ENCODE data around the gene FAM50A. TPM values are rescaled to one million over a fixed set of nuclear protein-coding genes. Genes with fewer than 3 reads are reported as not detected.

FAM50A gene
- total and polyA plus RNA-seq, 4 donors = 23.4 to 202 (median 90.4) TPM

GRCh38 chrX:154448484-154448883 lies 4.5 kb downstream of the FAM50A start:
- 92 to 98% methylated on average over 13 to 14 of the region's 14 CpGs for WGBS, 2 donors

GRCh38 chrX:154449618-154450017 lies 5.7 kb downstream of the FAM50A start:
- H3K4me1 ChIP-seq (ENCODE audit: control insufficient read depth in 5 of 5, insufficient read depth in 5 of 5, low read length in 5 of 5) = peaks cover 0 to 8% (median 0%) of the 10 kb centered on the region in 5 donors
- H3K4me3 ChIP-seq = no peak overlapping the region
- peaks cover 0 to 17% (median 3%) of the 10 kb centered on the region in 4 donors for H3K36me3 ChIP-seq (ENCODE audit: control insufficient read depth in 4 of 4, insufficient read depth in 4 of 4, low read length in 4 of 4)
- H3K9ac ChIP-seq (ENCODE audit: insufficient read depth in 1 of 2, low read length in 2 of 2) = no peak overlapping the region
- H3K9me3 ChIP-seq (ENCODE audit: control insufficient read depth in 4 of 4, insufficient read depth in 3 of 4, low read length in 3 of 4) = no peaks in the 10 kb centered on the region
- ATAC-seq (ENCODE audit: insufficient read depth, low FRiP score) = no peak
- 93 to 97% methylated on average over 15 to 18 of the region's 18 CpGs for WGBS, 2 donors
- no peak for DNase-seq
- H3K27ac ChIP-seq (ENCODE audit: low read depth in 1 of 2, low read length in 1 of 2) = no peak overlapping the region
- H3K27me3 ChIP-seq (ENCODE audit: control insufficient read depth in 3 of 3, insufficient read depth in 3 of 3, low read length in 2 of 3) = no peaks in the 10 kb centered on the region
- no peak for TF ChIP-seq CTCF (IDR thresholded peaks at IDR 0.05; ENCODE audit: control extremely low read depth, extremely low read depth)

More at GRCh38 chrX:154448484-154448883, 4.5 kb downstream of the FAM50A start:
- H3K4me3 ChIP-seq = no peak overlapping the region
- H3K27me3 ChIP-seq (ENCODE audit: control insufficient read depth in 3 of 3, insufficient read depth in 3 of 3, low read length in 2 of 3) = no peaks in the 10 kb centered on the region
- no peak overlapping the region for H3K27ac ChIP-seq (ENCODE audit: low read depth in 1 of 2, low read length in 1 of 2)
- ATAC-seq (ENCODE audit: insufficient read depth, low FRiP score) (no peak), DNase-seq (no peak)
- H3K36me3 ChIP-seq (ENCODE audit: control insufficient read depth in 4 of 4, insufficient read depth in 4 of 4, low read length in 4 of 4) = peaks cover 0 to 17% (median 3%) of the 10 kb centered on the region in 4 donors
- no peak overlapping the region for H3K9ac ChIP-seq (ENCODE audit: insufficient read depth in 1 of 2, low read length in 2 of 2)
- peaks cover 0 to 8% (median 0%) of the 10 kb centered on the region in 5 donors for H3K4me1 ChIP-seq (ENCODE audit: control insufficient read depth in 5 of 5, insufficient read depth in 5 of 5, low read length in 5 of 5)
- TF ChIP-seq CTCF (IDR thresholded peaks at IDR 0.05; ENCODE audit: control extremely low read depth, extremely low read depth) = no peak
- H3K9me3 ChIP-seq (ENCODE audit: control insufficient read depth in 4 of 4, insufficient read depth in 3 of 4, low read length in 3 of 4) = no peaks in the 10 kb centered on the region

- Histone ChIP-seq H3K9me3 (ENCODE audit: control insufficient read depth in 4 of 4, insufficient read depth in 3 of 4, low read length in 3 of 4) (no peaks in the 10 kb centered on the region), H3K9ac (ENCODE audit: insufficient read depth in 1 of 2, low read length in 2 of 2) (no peak overlapping the region), H3K27me3 (ENCODE audit: control insufficient read depth in 3 of 3, insufficient read depth in 3 of 3, low read length in 2 of 3) (no peaks in the 10 kb centered on the region), H3K27ac (ENCODE audit: low read depth in 1 of 2, low read length in 1 of 2) (no peak overlapping the region), H3K36me3 (ENCODE audit: control insufficient read depth in 4 of 4, insufficient read depth in 4 of 4, low read length in 4 of 4) (peaks cover 0 to 17% (median 3%) of the 10 kb centered on the region in 4 donors), H3K4me1 (ENCODE audit: control insufficient read depth in 5 of 5, insufficient read depth in 5 of 5, low read length in 5 of 5) (peaks cover 0 to 5% (median 0%) of the 10 kb centered on the region in 5 donors), H3K4me3 (no peak overlapping the region)
- no peak for DNase-seq
- TF ChIP-seq CTCF (IDR thresholded peaks at IDR 0.05; ENCODE audit: control extremely low read depth, extremely low read depth) = no peak
- no peak for ATAC-seq (ENCODE audit: insufficient read depth, low FRiP score)
- 93 to 97% methylated on average over 9 to 17 of the region's 17 CpGs for WGBS, 2 donors
These were observed 6.4 kb downstream of the FAM50A start for GRCh38 chrX:154450312-154450711.

GRCh38 chrX:154452823-154453222 lies 8.9 kb downstream of the FAM50A start:
- no peak overlapping the region for H3K4me3 ChIP-seq
- DNase-seq = no peak

More at GRCh38 chrX:154452823-154453222, 8.9 kb downstream of the FAM50A start:
- 94 to 97% methylated on average over 9 of the region's 9 CpGs for WGBS, 2 donors
- no peak overlapping the region for H3K9ac ChIP-seq (ENCODE audit: insufficient read depth in 1 of 2, low read length in 2 of 2)
- H3K36me3 ChIP-seq (ENCODE audit: control insufficient read depth in 4 of 4, insufficient read depth in 4 of 4, low read length in 4 of 4) = peaks cover 0 to 15% (median 3%) of the 10 kb centered on the region in 4 donors
- no peaks in the 10 kb centered on the region for H3K27me3 ChIP-seq (ENCODE audit: control insufficient read depth in 3 of 3, insufficient read depth in 3 of 3, low read length in 2 of 3)
- TF ChIP-seq CTCF (IDR thresholded peaks at IDR 0.05; ENCODE audit: control extremely low read depth, extremely low read depth) = no peak
- H3K9me3 ChIP-seq (ENCODE audit: control insufficient read depth in 4 of 4, insufficient read depth in 3 of 4, low read length in 3 of 4) = no peaks in the 10 kb centered on the region
- ATAC-seq (ENCODE audit: insufficient read depth, low FRiP score) = no peak
- H3K4me1 ChIP-seq (ENCODE audit: control insufficient read depth in 5 of 5, insufficient read depth in 5 of 5, low read length in 5 of 5) = no peaks in the 10 kb centered on the region
- no peak overlapping the region for H3K27ac ChIP-seq (ENCODE audit: low read depth in 1 of 2, low read length in 1 of 2)

All from lung (tissue), 12 donors.